NCI-H510A treated with DMSO at 0.1 percent for 48 hours (cell line): ENCODE data around the gene VSTM4.

Source experiments
- DNase-seq: peaks from one replicate; lab custom pipeline; 2025; lab: John Stamatoyannopoulos, UW

Gene VSTM4

GRCh38 chr10:49116509-49117375 lies 1.4 kb upstream of the VSTM4 start:
- DNase-seq, result no peak

- no peak for DNase-seq
Measured at GRCh38 chr10:49115796-49116508, 630 bp upstream of the VSTM4 start.

- no peak for DNase-seq
Measured at GRCh38 chr10:49114718-49115014, 656 bp downstream of the VSTM4 start.

- no peak for DNase-seq
Measured at GRCh38 chr10:49113741-49114141, 1.6 kb downstream of the VSTM4 start.

- DNase-seq, result no peak
Measured at GRCh38 chr10:49112851-49113250, 2.5 kb downstream of the VSTM4 start.

GRCh38 chr10:49112098-49112497 lies 3.2 kb downstream of the VSTM4 start:
- DNase-seq, result no peak

GRCh38 chr10:49111320-49111698 lies 4.0 kb downstream of the VSTM4 start:
- no peak for DNase-seq

- no peak for DNase-seq
Measured at GRCh38 chr10:49110684-49111319, 4.5 kb downstream of the VSTM4 start.

- DNase-seq, result no peak
Measured at GRCh38 chr10:49109669-49110340, 5.5 kb downstream of the VSTM4 start.

GRCh38 chr10:49108656-49109055 lies 6.7 kb downstream of the VSTM4 start:
- no peak for DNase-seq

- DNase-seq, result no peak
Measured at GRCh38 chr10:49107887-49108267, 7.4 kb downstream of the VSTM4 start.

GRCh38 chr10:49107111-49107886 lies 8.0 kb downstream of the VSTM4 start:
- no peak for DNase-seq

- no peak for DNase-seq
Measured at GRCh38 chr10:49106451-49106850, 8.9 kb downstream of the VSTM4 start.

- DNase-seq, result no peak
Measured at GRCh38 chr10:49105076-49105475, 10.2 kb downstream of the VSTM4 start.

- no peak for DNase-seq
Measured at GRCh38 chr10:49104323-49104722, 11.0 kb downstream of the VSTM4 start.

GRCh38 chr10:49103761-49104160 lies 11.6 kb downstream of the VSTM4 start:
- DNase-seq, result no peak

- DNase-seq, result no peak
Measured at GRCh38 chr10:49099046-49099445, 16.3 kb downstream of the VSTM4 start.

- no peak for DNase-seq
Measured at GRCh38 chr10:49096890-49097445, 18.4 kb downstream of the VSTM4 start.

GRCh38 chr10:49094646-49095045 lies 20.7 kb downstream of the VSTM4 start:
- no peak for DNase-seq

GRCh38 chr10:49093922-49094321 lies 21.4 kb downstream of the VSTM4 start:
- DNase-seq, result no peak

GRCh38 chr10:49092477-49092876 lies 22.8 kb downstream of the VSTM4 start:
- DNase-seq, result no peak
